SHP77 (cell line): Measurements from ENCODE around the gene SIAH3.

ENCODE experiments used
- DNase-seq, 2 experiments: peaks; one replicate each; lab custom pipeline; 2025; lab: John Stamatoyannopoulos, UW

Gene SIAH3

DNA sequence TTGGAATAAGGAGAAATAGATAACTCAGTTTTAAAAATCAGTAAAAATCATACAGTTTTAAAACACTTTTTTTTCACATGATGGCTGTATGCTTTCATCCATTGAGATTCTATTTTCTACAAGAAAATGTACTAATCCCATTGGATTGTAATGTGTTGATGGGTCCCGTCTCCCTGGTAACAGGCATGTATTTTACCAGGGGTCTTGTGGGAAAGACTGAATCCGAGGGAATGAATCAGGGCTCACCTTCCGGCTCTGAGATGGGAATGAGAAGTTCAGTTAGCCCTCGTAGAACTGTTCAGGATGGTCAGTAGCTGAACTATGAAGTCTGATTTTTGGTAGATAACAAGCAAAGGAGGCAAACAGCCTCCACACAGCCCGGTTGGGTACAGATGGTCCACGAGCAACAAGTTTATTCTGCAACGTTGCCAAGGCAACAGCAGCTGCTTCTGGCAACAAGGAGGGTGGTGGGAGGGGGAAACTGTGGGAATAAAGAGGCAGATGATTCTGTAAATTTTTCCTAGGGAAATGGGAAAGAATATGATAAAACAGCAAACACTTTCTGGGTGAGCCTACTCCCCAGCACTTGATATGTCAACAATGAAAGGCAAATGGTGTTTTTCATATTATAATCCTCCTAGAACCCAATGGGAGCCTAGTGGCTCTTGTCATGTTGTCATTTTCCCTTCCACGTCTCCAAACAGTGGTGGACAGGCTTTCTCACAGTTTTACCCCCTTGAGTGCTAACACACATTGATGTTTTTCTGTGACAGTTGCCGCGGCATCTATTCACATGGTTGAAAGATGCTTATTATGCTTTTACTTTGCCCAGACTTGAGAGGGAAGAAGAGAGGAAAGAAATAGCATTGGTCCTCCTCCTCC, 12.4 kb upstream of the SIAH3 start:
- DNase-seq = peak in 1 of 2 experiments; percentile 16

DNA sequence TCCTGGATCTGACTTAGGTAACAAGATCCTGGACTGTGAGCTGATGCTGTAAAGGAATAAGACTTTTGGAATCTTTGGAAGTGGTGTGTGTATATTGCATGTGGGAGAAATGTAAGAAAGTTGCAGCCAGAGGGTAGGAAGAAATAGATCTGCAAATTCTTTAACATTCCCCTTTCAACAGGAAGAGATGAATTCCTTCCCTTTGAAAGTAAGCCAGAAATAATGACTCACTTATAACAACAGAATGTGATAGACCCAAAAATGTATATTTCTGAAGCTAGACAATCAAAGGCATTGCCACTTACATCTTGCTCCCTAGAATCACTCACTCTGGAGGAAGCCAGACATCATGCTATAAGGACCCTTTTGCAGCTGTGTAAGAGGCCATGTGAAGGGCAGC, 9.8 kb upstream of the SIAH3 start:
- no peak for DNase-seq

DNA sequence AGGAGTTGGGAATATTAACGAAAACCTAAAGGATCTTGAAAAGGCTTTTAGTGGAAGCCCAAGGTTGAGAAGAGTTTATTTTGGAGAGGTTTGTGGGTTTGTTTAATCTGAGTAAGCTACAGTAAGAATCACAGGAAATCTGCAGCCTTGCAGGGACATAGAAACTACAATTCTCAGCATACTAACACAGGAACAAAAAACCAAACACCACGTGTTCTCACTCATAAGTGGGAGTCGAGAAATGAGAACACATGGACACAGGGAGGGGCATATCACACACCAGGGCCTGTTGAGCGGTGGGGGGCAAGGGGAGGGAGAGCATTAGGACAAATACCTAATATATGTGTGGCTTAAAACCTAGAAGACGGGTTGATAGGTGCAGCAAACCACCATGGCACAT, 8.7 kb upstream of the SIAH3 start:
- DNase-seq = no peak

DNA sequence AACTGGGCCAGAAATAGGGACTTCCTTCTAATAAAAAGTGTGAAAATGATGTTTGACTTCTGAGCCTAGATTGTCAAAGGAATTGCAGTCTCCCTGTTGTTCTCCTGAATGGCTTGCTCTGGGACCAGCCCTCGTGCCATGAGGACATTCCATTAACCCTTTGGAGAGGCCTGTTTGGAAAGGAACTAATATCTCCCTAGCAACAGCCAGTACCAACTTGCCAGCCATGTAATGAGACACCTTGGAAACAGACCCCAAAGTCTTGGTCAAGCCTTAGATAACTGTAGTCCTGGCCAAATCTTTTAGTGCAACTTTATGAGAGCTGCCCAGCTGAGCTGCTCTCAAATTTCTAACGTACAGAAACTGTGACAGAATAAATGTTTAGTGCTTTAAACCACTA, 8.2 kb upstream of the SIAH3 start:
- no peak for DNase-seq

DNA sequence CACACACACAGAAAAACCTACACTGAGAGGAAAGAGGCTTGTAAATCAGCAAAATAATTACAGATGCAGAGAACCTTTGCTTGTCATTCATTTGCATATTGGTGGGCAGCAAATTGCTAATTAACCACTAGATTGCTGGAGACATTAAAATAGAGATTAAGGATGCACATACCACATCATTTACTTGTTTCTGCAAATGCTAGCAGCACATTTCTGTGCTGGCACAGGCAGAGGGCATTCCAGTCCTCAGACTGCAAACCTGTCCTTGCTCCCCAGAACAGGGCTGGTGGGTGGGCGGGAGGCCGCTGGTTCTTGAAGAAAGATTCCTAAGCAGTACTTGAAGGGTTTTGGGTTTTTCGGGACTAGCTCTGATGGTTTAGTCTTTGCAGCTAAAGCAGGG, 941 bp upstream of the SIAH3 start:
- DNase-seq = no peak

DNA sequence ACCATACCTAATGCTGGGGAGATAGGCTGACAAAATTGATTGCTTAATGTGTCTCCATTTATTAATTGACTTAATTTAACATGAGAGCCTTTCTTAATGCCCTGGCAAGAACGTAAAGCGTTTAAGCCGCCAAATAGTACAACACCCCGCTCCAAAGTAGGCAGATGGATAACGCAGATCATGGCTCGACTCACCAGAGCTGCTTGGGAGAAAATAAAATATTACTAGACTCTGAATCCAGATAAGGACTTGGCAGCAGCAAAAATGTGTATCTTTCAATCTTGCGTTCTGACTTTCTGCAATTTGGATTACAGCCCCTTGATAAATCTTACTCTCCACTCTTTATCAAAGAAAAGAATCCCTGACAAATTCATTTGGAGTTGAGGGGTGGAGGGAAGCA, 403 bp upstream of the SIAH3 start:
- no peak for DNase-seq

DNA sequence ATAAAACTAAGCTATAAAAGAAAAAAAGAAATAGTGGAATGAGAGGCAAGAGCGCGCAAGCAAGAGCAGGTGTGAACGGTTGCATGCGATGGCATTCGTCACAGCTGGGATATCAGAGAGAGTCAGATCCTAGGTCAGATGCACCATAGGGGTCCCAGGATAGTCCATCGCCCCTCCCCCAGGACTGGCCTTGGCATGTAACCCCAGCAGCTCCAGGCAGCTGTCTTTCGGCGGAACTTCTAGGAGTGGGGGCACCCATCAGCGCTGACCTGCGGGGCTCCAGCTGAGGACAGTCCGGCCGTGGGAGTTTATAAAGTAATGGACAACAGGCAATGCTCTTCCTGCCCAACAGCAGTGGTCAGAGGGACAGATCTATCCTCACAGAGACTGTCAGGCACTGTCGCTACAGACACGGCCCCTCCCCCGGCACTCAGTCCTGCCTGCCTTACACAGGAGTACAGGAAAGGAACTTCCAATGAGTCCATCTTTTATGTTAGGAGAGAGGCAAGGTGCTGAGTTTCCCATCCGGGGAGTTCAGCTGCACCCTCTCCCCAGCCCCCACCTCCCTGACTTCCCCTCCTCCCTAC, 1.4 kb downstream of the SIAH3 start:
- DNase-seq = no peak

DNA sequence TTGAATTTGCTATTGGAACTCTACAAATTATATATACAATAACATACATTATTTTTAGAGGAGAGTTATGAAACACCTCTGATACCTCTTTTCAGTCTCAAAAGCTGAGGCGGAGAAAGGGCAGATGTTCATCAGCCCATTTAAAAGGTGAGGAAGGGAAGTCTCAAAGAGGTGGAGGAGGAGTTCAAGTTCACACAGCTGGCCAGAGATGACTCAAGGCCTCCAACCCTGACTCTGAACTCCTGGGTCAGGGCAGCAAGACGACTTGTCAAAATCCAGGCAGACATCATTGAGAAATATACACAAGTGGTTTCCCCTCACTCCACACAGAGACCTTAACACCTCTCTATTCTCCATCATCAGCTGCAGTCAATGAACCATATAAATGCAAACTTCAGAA, 2.1 kb downstream of the SIAH3 start:
- DNase-seq = no peak

DNA sequence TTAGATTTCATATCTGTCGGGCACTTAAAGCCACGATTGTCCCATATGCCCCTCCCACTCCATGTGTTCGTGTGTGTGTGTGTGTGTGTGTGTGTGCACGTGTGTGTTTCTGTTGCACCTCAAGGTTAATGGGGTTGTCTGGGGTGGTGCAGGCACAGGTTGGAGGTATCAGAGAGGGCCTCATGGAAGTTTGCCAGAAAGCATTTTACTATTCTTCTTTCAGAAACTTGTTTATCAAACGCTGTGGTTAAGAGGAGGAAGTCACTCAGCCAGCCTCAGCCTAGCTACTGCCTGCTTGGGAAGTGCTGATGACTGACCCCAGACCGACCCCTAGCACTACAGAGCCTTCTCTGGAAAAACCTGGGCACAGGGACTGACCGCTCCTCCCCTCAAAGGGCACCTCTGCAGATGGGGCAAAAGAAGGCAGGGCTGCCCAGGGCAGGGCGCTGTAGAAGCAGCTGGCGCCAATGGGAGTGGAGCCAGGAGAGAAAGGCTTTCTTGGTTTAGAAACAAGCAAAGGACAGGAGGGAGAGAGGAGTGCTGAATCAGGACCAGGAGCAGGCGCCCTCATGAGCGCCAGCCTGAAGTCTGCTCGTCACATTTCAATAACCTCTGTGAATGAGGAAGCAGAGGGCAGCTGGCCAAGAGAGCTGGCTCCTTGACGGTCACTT, 3.9 kb downstream of the SIAH3 start:
- no peak for DNase-seq

DNA sequence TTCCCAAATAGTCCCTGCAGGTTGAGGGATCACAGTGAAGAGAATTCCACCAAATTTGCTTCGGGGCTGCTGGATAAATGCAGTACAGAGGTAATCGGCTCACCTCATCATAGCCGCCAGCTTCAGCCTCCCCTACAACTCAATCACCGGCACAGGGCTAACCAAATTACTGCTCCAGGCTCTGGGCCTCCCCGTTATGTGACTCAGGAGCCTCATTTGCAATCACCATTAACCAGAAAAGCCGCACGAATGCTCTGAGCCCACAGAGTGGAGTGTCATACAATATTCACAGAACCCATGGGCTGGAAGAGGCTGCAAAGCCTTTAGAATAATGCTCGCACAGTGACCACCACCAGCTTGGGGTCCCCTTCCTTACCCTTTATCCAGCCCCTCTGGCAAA, 4.9 kb downstream of the SIAH3 start:
- no peak for DNase-seq

DNA sequence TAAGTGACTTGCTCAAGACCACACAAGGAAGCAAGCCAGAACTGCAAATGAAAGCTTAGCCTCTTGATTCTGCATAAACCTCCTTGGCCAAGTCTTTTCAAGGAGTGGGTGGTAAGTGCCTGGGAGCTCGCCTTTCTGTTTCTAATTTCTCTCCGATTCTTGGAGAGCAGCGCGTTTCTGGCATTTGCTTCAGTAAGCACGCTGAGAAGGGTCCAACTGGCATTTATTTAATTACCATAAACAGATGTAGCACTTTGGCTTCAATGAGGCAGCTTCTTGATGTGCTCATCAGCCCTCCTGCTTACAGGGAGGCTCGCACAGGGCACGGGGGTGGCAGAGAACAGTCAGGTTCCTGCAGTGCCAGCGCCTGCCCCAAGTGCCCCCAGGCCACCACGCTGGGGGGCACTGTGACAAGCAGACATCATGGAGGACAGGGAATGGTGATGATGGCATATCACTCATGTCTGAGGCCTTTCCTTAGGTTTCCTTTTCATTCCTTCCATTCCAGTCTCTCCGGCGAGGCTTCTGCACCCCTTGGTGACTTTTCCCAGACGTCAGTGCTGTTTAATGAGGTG, 13.3 kb downstream of the SIAH3 start:
- no peak for DNase-seq

DNA sequence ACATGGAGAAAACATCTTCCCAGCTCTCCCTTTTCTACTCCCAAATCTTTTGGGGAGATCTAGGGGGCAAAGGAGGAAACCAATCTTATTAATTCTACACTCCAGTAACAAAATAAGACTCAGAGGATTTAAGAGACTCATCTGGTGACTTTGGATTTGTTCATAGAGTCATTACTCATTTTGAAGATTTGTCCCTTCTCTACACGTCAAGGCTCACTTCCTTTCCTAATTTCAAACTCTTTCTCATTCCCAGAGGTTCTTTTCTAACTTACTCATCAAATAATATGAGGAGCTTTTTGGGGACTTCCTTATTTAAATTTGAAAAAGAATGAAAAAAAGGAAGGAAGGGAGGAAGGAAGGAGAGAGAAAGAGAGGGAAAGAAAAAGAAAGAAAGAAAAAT, 14.4 kb downstream of the SIAH3 start:
- DNase-seq = no peak

DNA sequence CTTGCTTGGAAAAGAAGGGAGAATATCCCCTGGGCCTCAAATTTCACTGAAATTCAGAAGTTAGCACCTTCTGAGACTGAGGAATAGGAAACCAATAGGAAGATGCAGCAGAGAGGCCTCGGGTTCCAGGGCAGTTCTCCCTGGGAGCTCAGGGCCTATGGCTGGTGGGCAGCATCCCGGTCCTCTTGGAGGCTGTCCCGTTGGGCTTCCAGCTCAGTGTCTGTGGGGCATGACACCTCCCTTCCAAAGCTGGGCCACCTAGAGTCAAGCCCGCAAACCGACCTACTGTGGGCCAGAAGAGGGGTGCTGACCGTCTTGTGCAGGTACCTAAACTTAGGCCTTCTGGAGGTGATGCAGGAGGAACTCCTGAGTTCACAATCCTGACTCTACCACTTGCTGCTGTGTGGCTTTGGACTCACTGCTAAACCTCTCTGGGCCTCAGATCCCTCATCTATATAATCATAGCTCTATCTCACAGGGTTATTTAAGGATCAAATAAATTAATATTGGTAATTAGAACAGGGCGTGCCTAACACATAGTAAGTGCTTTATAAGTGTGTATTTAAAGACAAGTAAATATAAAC, 17.1 kb downstream of the SIAH3 start:
- DNase-seq = no peak

DNA sequence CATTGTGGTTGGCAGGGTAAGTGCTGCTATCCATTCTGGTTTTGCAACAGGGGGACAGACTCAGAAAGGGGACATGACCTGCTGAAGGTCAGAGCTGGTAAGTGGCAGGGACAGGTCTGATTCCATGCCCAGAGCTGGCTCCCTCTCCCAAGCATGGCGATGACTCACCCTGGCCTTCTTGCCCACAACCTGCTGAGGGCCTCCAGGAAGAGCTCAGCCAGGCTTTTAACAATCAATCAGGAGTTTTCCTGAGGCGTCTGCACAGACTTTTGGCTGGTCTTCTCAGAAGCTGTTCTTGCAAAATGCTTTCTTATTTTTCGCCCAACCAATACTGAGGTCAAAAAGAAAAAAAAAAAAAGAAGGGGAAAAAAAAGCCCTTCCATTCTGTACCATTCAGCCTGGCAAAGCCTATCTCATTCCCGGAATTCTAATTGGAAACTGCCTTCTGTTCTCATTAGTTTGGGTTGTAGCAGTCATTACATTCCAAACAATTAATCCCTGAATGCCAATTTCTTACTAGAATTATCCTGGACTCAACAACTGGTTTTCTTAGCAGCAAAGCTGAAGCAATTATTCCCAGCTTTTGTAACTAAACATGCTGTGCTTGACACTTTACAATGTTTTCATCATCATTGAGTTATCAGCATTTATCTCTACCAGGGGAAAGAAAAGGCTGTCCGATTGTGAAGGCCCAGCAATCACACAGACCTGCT, 17.7 kb downstream of the SIAH3 start:
- DNase-seq = no peak

DNA sequence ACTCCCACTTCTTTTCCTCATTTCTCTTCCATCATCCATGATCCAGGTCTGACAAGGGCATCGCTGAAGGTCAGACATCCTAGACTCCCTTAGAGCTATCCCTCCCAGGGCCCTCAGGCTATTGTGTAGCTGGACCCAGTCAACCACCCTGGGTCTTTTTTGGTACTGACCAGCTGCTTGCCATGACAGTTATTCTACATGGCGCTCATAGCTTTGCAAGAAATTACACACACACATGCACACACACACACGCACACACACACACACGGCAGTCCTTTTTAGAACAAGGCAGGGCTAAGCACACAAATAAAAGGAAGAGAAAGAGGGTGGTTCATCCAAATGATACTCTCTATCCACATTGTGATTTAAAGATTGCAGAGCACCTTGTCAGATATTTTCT, 18.3 kb downstream of the SIAH3 start:
- no peak for DNase-seq

DNA sequence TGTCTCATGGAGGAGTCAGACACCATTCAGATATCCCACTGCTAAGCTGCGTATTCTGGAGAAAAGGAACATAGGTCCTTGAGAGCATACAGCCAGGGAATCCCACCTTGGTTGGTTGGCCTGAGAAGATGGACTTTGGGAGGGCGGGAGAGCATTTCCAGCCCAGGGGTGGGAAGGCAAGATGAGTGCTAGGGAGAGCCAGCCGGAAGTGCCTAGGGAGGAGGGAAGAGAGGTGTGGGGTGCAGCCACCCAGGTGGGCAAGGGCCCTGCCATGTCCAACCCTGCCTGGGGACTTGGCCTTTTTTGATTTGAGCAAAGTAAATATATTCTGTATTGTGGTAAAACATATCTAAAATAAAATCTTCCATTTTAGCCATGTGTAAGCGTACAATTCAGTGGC, 19.7 kb downstream of the SIAH3 start:
- DNase-seq = no peak

DNA sequence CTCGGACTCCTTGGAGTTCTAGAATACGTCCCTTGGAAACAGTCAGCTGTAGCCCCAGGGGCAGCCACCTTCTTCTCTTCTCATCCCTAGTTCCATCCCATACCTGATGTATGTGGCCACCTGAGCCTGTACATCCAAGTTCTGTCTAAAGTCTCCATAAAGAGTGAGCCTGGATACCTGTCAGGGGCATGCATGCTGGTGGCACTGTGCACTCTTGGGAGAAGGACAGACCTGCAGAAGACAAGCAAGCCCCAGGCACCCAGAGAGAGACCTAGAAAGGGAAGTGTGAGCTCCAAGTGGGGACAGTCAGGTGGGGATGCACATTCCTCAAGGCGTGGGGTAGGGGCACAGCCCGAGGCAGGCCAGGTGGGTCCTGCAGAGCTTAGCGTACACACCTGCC, 21.4 kb downstream of the SIAH3 start:
- no peak for DNase-seq

DNA sequence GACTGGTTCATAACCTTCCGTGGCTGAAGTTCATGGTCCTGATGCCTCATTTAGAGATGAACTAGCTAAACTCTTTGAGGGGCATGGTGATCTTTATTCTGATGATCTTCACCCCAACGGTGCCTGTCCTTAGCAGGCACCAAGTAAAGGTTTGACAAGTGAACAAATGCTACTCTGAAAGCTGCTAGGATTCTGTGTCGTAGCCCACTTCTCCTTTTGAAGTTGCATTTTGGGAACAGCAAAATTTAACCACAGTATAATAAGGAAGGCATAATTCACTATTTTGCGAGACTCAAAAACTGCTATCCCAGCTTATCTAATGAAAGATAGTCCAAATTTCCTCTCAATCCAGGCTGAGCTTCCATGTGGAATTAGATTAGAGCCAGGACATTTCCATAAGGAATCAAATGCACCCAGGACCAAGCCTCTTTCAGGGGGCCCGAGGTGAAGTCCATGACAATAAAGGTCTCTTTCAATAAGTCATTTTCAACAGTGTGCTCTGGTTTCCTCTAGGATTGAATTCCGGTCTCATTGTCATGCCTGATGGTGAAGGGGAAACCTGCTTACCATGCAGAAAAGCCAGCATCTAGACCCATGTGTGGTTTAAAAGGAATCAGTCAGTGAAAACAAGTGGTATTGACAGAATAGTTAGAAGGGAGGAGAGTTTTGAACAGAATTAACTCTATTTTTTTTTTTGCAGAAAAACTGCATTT, 23.1 kb downstream of the SIAH3 start:
- DNase-seq = no peak

DNA sequence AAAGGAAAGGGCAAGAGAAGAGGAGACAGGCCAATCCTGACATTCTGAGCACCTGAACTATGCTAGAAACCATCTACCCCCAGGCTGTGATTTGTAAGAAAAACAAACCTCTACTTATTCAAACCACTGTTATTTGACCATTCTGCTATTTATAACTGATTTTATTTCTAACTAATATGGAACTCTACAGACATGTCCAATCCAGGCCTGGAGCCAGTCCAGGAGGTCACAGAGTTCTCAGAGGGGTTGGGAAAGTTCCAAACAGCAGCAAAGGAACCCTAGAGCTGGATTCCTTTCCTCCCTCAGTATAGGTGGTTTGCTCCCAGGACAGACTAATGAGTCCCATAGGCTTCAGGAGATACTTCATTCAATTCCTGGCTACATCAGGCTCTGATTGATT, 24.2 kb downstream of the SIAH3 start:
- DNase-seq = no peak

DNA sequence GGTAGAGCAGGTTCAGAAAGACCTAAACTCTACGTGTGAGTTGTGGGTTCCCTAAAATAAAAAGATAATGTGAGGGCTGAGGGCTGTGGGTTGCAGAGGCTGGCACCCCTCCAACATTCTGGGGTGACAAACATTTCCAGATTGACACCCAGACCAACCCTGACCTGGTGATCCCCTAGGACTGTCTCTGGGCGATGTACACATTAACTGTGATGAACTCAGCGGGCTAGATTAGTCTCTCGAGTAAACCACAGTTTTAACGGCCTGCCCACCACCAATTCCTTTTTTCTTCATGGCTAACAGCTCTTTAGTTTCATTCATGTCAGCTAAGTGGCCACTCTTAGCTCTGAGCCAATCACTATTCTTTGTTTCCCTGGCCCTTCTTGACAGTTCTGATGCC, 24.8 kb downstream of the SIAH3 start:
- DNase-seq = no peak

DNA sequence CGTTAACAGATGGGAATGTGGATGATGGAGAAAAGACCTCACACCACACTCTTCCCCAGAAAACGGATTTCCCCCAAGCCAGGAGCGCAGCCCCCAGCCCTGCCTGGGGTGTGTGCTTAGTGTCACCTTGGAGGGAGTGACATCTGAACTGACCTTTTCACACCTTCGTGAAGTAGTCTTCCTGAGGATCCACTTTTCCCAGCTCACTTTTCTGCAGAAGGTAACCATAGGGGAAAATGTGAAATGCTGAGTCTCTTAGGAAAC, 26.2 kb downstream of the SIAH3 start:
- DNase-seq = no peak

DNA sequence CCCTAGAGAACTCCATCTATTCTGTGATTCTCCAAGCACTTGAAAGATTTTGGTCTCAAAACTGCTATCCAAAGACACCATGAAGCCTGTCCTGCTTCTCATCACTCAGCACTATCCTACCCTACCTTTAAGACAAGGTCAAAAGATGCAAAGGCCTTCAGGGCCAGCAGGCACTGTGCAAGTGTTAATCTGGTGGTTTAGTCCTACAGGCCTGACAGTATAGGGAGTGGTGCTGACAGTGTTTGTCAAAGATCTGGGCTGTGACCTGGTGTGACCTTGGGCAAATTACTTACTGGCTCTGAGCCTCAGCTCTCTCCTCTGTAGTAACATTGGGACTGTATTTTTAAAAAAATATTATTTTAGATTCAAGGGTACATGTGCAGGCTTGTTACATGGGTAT, 28.0 kb downstream of the SIAH3 start:
- DNase-seq = no peak
